ENCODE data around the gene PSMG3. TPM values are rescaled to one million over a fixed set of nuclear protein-coding genes. Genes with fewer than 3 reads are reported as not detected.

Gene PSMG3
- polyA plus RNA-seq, 2 of the 4 experiments (the other 2 are of a cell fraction), result 75.9 to 89.3 TPM

- ChIA-PET CTCF (interaction anchor here (0.6 to 3.0 kb wide), 7 partner anchors 10 to 180 kb away, joined by 3 to 6 read pairs (median 3); no protein-coding TSS in a partner anchor), POLR2A (no interaction called here)
- WGBS (ENCODE audit: missing lambda C conversion rate), result 92% methylated on average over 22 of the region's 26 CpGs
- DNase-seq (ENCODE audit: low read depth in 1 of 2, low spot score in 1 of 2) (no peak), ATAC-seq (no peak), FAIRE-seq (no peak)
- no peaks in the 10 kb centered on the region for H3K9me3 ChIP-seq
- H3K4me3 ChIP-seq, result no peak overlapping the region
- H3K4me1 ChIP-seq, result peaks cover 10% of the 10 kb centered on the region; the same call in 2 of the 3 replicates
- no peak for TF ChIP-seq E2F6 (IDR thresholded peaks at IDR 0.05; ENCODE audit: borderline replicate concordance, low read depth)
- TF ChIP-seq FOSB (CRISPR knock-in tag; IDR thresholded peaks at IDR 0.05), result no peak
- no peak for TF ChIP-seq HOXB5 (CRISPR knock-in tag; IDR thresholded peaks at IDR 0.05)
- no peak for TF ChIP-seq ZFP36 (IDR thresholded peaks at IDR 0.05; ENCODE audit: borderline replicate concordance, partially characterized antibody)
- no peak for TF ChIP-seq HDAC2 (IDR thresholded peaks at IDR 0.05)
- TF ChIP-seq RNF2 (IDR thresholded peaks at IDR 0.05; ENCODE audit: borderline replicate concordance, low read depth), result no peak
- no peak for TF ChIP-seq ATOH8 (CRISPR knock-in tag; IDR thresholded peaks at IDR 0.05; ENCODE audit: low read depth)
- no peak for TF ChIP-seq ESRRA (IDR thresholded peaks at IDR 0.05; ENCODE audit: borderline replicate concordance, low read length)
- TF ChIP-seq ZSCAN20 (CRISPR knock-in tag; IDR thresholded peaks at IDR 0.05), result no peak
- TF ChIP-seq EHMT2 (IDR thresholded peaks at IDR 0.05; ENCODE audit: low read depth), result no peak
- no peak for TF ChIP-seq RAD21 (conservative IDR thresholded peaks at IDR 0.05 in 1 of 2, IDR thresholded peaks at IDR 0.05 in 1 of 2)
- TF ChIP-seq JUNB (IDR thresholded peaks at IDR 0.05), result no peak
- no peak overlapping the region for H3K27ac ChIP-seq
- H3K4me2 ChIP-seq, result no peak overlapping the region
These were observed 41.0 kb upstream of the PSMG3 start for GRCh38 chr7:1610678-1611302.

GRCh38 chr7:1610013-1610677 is 40.3 kb upstream of the PSMG3 start:
- CTCF ChIA-PET, result interaction anchor here (0.6 to 3.0 kb wide), 6 partner anchors 10 to 181 kb away, joined by 3 to 6 read pairs (median 4); no protein-coding TSS in a partner anchor

GRCh38 chr7:1609023-1609422 is 39.2 kb upstream of the PSMG3 start:
- Histone ChIP-seq H3K4me1 (peaks cover 10% of the 10 kb centered on the region; the same call in 2 of the 3 replicates), H3K4me2 (no peak overlapping the region), H3K4me3 (no peak overlapping the region), H3K9me3 (no peaks in the 10 kb centered on the region), H3K27ac (no peak overlapping the region)
- CTCF ChIA-PET, result interaction anchor here (1.0 to 3.0 kb wide), 3 partner anchors 9 to 30 kb away, joined by 3 to 6 read pairs (median 4); no protein-coding TSS in a partner anchor
- DNase-seq (ENCODE audit: low read depth in 1 of 2, low spot score in 1 of 2) (no peak), FAIRE-seq (no peak), ATAC-seq (no peak)
- WGBS (ENCODE audit: missing lambda C conversion rate), result 77% methylated on average over 10 of the region's 10 CpGs
- POLR2A ChIA-PET, result no interaction called here
- TF ChIP-seq MYC (IDR thresholded peaks at IDR 0.05; ENCODE audit: borderline replicate concordance, low read length) (no peak), RFX5 (IDR thresholded peaks at IDR 0.05) (no peak), KDM1A (IDR thresholded peaks at IDR 0.05; ENCODE audit: low read depth) (no peak), USF2 (IDR thresholded peaks at IDR 0.05) (no peak), TP53 (CRISPR knock-in tag; IDR thresholded peaks at IDR 0.05) (no peak), CBX2 (IDR thresholded peaks at IDR 0.05; ENCODE audit: borderline replicate concordance, low read depth) (no peak), HOXB5 (CRISPR knock-in tag; IDR thresholded peaks at IDR 0.05) (no peak), REST (IDR thresholded peaks at IDR 0.05) (no peak), HES2 (IDR thresholded peaks at IDR 0.05) (no peak), NFE2L2 (conservative IDR thresholded peaks at IDR 0.05; ENCODE audit: low read length) (no peak), HOXB13 (CRISPR knock-in tag; IDR thresholded peaks at IDR 0.05; ENCODE audit: low read depth) (no peak), FOSB (CRISPR knock-in tag; IDR thresholded peaks at IDR 0.05) (no peak), BHLHE40 (IDR thresholded peaks at IDR 0.05; ENCODE audit: low read depth, low read length) (no peak), SREBF2 (IDR thresholded peaks at IDR 0.05) (no peak), RAD21 (conservative IDR thresholded peaks at IDR 0.05 in 1 of 2, IDR thresholded peaks at IDR 0.05 in 1 of 2) (no peak), HOXA7 (CRISPR knock-in tag; IDR thresholded peaks at IDR 0.05) (no peak), CBX8 (IDR thresholded peaks at IDR 0.05) (no peak)

More at GRCh38 chr7:1610013-1610677, 40.3 kb upstream of the PSMG3 start:
- TF ChIP-seq ZFP36 (IDR thresholded peaks at IDR 0.05; ENCODE audit: borderline replicate concordance, partially characterized antibody), result no peak
- no peak for TF ChIP-seq SMC3 (IDR thresholded peaks at IDR 0.05)
- POLR2A ChIA-PET, result no interaction called here
- DNase-seq (ENCODE audit: low read depth in 1 of 2, low spot score in 1 of 2), result no peak
- Histone ChIP-seq H3K4me2 (no peak overlapping the region), H3K4me3 (no peak overlapping the region), H3K27ac (no peak overlapping the region), H3K4me1 (peaks cover 10% of the 10 kb centered on the region; the same call in 2 of the 3 replicates), H3K9me3 (no peaks in the 10 kb centered on the region)
- WGBS (ENCODE audit: missing lambda C conversion rate), result 70% methylated on average over 20 of the region's 24 CpGs
- no peak for FAIRE-seq
- ATAC-seq, result no peak
